ENCODE results near the gene ACVR2A.

ACVR2A gene

GRCh38 chr2:147884830-147885229 is 40.0 kb downstream of the ACVR2A start:
- Histone ChIP-seq H3K4me3 (ENCODE audit: low read depth in 1 of 2, low read length in 1 of 2) (no peak overlapping the region), H3K9me3 (no peaks in the 10 kb centered on the region), H3K27me3 (no peaks in the 10 kb centered on the region), H3K36me3 (no peaks in the 10 kb centered on the region), H3K27ac (no peak overlapping the region), H3K4me1 (ENCODE audit: control insufficient read depth in 1 of 2, insufficient read depth in 1 of 2, low read depth in 1 of 2, low read length in 1 of 2) (no peaks in the 10 kb centered on the region)
- no peak for TF ChIP-seq CTCF (IDR thresholded peaks at IDR 0.05)

GRCh38 chr2:147886136-147886535 is 41.3 kb downstream of the ACVR2A start:
- no peak for TF ChIP-seq CTCF (IDR thresholded peaks at IDR 0.05)
- Histone ChIP-seq H3K27ac (no peak overlapping the region), H3K27me3 (no peaks in the 10 kb centered on the region), H3K4me1 (ENCODE audit: control insufficient read depth in 1 of 2, insufficient read depth in 1 of 2, low read depth in 1 of 2, low read length in 1 of 2) (no peaks in the 10 kb centered on the region), H3K4me3 (ENCODE audit: low read depth in 1 of 2, low read length in 1 of 2) (no peak overlapping the region), H3K36me3 (no peaks in the 10 kb centered on the region), H3K9me3 (no peaks in the 10 kb centered on the region)

GRCh38 chr2:147888680-147889079 is 43.9 kb downstream of the ACVR2A start:
- Histone ChIP-seq H3K36me3 (no peaks in the 10 kb centered on the region), H3K9me3 (no peaks in the 10 kb centered on the region), H3K27me3 (no peaks in the 10 kb centered on the region), H3K4me3 (ENCODE audit: low read depth in 1 of 2, low read length in 1 of 2) (no peak overlapping the region), H3K27ac (no peak overlapping the region), H3K4me1 (ENCODE audit: control insufficient read depth in 1 of 2, insufficient read depth in 1 of 2, low read depth in 1 of 2, low read length in 1 of 2) (no peaks in the 10 kb centered on the region)
- no peak for TF ChIP-seq CTCF (IDR thresholded peaks at IDR 0.05)

- H3K9me3 ChIP-seq = no peaks in the 10 kb centered on the region
- peaks cover 2 to 3% of the 10 kb centered on the region in 2 experiments for H3K4me1 ChIP-seq (ENCODE audit: control insufficient read depth in 1 of 2, insufficient read depth in 1 of 2, low read depth in 1 of 2, low read length in 1 of 2)
- no peaks in the 10 kb centered on the region for H3K27me3 ChIP-seq
- H3K27ac ChIP-seq = no peak overlapping the region
- no peak overlapping the region for H3K4me3 ChIP-seq (ENCODE audit: low read depth in 1 of 2, low read length in 1 of 2)
- no peaks in the 10 kb centered on the region for H3K36me3 ChIP-seq
- TF ChIP-seq CTCF (IDR thresholded peaks at IDR 0.05) = no peak
These were observed 59.2 kb downstream of the ACVR2A start for GRCh38 chr2:147904051-147904450.

GRCh38 chr2:147909178-147909577 is 64.3 kb downstream of the ACVR2A start:
- Histone ChIP-seq H3K4me1 (ENCODE audit: control insufficient read depth in 1 of 2, insufficient read depth in 1 of 2, low read depth in 1 of 2, low read length in 1 of 2) (peaks cover 4 to 8% of the 10 kb centered on the region in 2 experiments), H3K4me3 (ENCODE audit: low read depth in 1 of 2, low read length in 1 of 2) (no peak overlapping the region), H3K36me3 (no peaks in the 10 kb centered on the region), H3K27ac (no peak overlapping the region), H3K9me3 (no peaks in the 10 kb centered on the region), H3K27me3 (no peaks in the 10 kb centered on the region)
- TF ChIP-seq CTCF (IDR thresholded peaks at IDR 0.05) = no peak

- no peaks in the 10 kb centered on the region for H3K36me3 ChIP-seq
- no peak overlapping the region for H3K27ac ChIP-seq
- H3K9me3 ChIP-seq = no peaks in the 10 kb centered on the region
- H3K4me1 ChIP-seq (ENCODE audit: control insufficient read depth in 1 of 2, insufficient read depth in 1 of 2, low read depth in 1 of 2, low read length in 1 of 2) = peaks cover 4 to 8% of the 10 kb centered on the region in 2 experiments
- H3K4me3 ChIP-seq (ENCODE audit: low read depth in 1 of 2, low read length in 1 of 2) = no peak overlapping the region
- H3K27me3 ChIP-seq = no peaks in the 10 kb centered on the region
- no peak for TF ChIP-seq CTCF (IDR thresholded peaks at IDR 0.05)
These were observed 66.2 kb downstream of the ACVR2A start for GRCh38 chr2:147910990-147911473.

All from neutrophil (primary cell).